GM18867 (cell line): ENCODE data around the gene FNDC3B.
"Not testable (repeated sequence)": the region's sequence is repeated elsewhere in the genome, so short reads cannot be mapped to it uniquely, and the experiment has no call there.

ENCODE experiments used
- ATAC-seq: cut with Tn5 transposase; IDR thresholded peaks from one replicate; pipeline ENCODE4 v1.9.1; 2021; ENCODE audit warnings: mild to moderate bottlenecking, moderate library complexity; ENCODE audit not compliant: unreplicated experiment

Gene FNDC3B

DNA sequence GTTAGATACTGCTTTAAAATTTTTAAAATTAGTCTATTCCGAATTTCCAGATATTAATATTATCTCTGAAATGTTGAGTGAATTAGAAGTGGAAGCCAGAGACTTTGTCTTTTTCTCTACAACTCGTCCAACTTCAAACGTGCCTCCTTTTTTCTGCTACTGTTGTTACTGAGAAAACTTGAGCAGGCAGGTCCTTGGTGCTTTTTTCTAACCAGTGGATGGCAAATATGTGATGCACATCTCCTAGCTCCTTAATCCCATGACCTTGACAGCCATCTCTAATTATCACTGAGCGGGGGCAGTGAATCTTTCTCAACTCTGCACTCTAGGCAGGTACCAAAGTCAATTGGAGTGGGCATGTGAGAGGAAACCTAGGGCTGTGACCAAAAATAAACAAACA, 50.7 kb downstream of the FNDC3B start:
- no peak for ATAC-seq

DNA sequence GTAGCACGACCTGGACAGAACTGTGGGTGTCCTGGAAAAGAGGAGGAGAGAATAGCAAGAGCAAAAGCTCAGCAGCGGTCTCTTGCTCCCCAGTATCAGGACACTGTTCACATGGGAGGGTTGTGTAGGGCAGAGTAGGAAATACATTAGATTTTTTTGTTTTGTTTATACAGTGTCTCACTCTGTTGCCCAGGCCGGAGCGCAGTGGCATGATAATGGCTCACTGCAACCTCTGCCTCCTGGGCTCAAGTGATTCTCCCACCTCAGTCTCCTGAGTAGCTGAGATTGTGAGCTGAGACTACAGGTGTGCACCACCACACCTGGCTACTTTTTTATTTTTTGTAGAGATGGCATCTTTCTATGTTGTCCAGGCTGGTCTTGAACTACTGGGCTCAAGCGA, 53.3 kb downstream of the FNDC3B start:
- ATAC-seq = no peak

DNA sequence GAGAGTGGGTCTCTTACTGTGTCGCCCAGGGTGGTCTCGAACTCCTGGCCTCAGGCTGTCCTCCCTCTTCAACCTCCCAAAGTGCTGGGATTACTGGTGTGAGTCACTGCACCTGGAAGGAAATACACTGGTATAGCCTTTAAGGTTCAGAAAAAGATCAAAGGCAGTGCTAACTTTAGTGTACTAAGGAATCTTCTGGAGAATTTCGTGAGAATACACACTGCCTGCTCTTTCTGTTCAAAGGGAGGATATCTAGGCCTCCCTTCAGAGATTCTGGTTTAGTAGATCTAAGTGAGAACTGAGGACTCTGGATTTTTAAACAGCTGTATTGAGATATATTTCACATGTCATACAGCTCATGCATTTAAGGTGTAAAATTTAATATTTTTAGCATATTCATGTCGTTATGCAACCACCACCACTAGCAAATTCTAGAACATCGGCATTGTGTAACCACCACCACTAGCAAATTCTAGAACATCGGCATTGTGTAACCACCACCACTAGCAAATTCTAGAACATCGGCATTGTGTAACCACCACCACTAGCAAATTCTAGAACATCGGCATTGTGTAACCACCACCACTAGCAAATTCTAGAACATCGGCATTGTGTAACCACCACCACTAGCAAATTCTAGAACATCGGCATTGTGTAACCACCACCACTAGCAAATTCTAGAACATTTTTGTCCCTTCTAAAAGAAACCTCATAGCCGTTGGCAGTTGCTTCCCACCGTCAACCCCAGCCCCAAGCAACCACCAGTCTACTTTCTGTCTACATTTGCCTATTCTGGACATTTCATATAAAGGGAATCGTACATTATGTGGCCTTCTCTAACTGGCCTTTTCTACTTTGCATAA, 54.4 kb downstream of the FNDC3B start:
- ATAC-seq = not testable (repeated sequence)

DNA sequence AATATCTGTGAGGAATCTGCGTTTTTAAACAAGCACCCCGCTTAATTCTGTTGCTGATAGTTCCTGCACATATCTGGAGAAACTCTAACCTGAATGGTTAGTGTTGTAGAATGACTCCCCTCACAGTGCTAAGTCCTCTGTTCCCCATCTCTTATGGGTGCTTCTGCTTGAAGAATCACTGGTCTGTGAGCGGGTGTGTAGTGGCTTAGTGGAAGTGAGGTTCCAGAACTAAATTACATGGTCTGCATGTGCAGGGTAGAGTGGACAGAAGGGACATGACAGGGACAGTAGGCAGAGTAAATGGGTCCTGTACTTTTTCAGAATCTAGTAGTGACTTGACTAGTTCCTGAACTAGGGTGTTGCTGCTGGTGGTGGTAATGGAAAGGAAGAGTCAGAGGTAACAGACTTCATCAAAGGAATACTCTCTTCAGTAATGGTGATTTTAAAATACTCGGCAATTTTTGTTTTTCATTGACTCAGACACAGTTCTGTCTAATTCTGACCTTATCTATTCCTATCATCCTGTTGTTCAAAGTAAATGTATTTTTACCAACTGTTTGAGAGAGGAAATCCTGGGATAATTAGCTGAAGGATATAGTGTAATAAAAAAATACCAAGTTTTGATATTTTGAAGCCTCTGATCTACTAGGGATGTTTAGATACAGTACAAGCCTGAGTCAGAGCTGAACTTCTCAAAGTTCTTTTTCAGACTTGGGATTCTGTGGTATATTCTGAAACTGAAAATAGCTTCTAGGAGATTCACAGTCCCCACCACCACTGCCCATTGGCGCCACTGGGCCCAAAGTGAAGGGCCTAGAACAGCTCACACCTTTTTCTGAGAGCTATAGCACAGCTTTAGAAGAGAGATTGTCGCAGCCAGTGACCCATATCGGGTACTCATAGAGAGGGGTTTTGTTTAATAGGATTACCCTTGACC, 55.5 kb downstream of the FNDC3B start:
- ATAC-seq = peak; percentile 88

DNA sequence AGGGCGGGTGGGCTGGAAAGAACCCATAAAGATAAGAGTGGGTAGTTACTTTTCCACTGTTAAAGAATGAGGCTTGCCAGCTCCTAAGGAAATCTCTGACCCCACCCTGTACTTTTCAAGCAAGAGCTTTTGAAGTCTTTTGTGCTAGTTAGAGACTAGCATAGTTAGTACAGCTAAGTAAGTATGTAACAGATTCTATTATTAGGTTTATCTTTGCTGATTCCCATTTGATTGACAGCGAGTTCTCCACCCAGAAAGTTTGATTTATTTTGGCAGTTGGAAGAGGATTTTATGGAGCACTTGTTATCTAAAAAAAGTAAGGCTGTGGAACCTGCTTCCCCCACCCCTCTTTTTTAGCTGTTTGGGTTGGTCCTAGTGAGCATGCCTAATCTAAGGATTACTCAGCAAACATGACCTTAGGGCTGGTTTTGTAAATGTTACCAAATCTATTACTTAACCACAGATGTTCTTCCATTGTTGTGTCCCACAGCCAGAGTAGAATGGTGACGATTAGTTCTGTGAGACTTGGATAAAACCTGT, 57.6 kb downstream of the FNDC3B start:
- ATAC-seq = no peak

DNA sequence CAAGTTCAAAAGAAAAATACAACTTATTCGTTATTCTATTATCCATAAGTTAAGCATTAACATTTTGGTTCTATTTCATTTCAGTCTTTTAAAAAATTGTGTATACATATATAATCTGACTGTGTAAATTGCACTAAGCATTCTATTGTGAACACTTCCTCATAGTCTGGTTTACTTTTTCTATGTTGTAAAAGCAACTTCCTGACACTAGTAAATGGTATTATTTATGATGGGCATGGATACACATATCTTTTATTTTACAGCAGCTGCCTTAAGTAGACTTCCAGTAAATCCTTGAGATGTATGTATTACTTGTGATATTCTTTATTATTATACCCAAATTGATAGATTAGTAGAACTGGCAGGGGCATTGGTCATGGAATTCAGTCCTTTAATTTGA, 58.2 kb downstream of the FNDC3B start:
- ATAC-seq = no peak

DNA sequence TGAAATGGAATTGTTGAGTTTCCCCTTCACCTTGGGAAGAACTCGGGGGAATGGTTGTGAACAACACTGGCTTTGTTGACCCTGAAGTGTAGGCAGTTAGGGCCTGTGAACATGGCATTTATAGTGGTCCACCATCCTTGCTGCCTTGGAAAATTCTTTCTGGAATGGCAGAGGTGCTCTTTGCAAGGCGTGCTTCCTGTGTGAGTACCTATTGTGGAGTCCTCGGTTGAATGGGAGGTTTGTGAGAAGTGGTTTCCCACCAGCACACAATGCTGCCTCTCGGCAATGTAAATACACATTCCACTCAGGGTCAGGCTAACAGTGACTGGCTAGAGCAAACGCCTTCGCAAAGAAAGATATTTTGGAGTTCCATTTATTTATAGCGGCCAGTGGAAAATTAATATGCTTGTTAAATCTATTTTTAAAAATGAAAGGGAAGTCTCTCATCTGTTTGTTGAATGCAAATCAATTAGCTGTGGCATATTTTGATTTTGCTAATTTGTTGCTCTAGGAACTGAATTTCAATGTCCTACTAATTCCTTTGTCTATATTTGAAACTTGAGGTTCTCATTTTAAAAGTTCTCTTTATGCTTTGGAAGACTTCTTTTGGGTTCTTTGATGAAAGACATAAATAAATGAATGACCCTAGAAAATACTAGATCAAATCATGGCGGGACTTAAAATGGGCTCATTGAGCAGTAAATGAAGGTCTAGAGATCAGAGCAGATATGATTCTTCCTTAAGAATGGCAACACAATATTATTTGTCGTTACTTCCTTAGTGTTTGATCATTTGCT, 59.5 kb downstream of the FNDC3B start:
- no peak for ATAC-seq

DNA sequence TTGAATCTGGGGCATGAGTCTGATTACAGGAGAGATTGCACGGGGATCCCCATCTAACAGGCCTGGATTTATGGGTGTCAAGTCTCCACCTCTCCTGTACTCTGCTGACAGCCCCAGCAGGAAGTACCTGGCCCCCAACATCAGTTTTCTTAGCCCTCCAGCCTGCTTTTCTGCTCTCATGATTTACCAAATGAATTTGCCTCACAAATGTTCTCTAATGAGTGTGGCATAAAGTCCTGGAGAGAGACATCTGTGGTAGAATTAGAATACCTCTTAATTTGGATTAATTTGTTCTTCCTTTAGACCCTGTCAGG, 60.1 kb downstream of the FNDC3B start:
- no peak for ATAC-seq

DNA sequence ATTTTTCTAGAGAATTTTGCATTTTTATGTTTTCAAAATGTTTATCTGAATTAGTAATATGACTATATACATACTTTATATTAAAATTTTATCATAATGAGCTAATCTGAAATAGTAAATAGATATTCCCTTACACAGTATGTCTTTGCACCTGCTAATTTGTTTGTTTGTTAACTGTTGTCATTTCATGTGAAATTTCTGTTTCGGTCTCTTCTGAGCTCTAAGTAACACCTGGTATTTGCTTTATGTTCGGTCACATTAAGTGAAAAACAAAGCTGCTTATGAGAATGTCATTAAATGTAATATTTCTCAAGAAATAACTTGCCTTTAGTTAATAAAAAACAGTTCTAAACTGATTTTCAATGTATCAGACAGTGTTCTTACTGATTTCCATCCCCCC, 61.1 kb downstream of the FNDC3B start:
- peak; percentile 61 for ATAC-seq

DNA sequence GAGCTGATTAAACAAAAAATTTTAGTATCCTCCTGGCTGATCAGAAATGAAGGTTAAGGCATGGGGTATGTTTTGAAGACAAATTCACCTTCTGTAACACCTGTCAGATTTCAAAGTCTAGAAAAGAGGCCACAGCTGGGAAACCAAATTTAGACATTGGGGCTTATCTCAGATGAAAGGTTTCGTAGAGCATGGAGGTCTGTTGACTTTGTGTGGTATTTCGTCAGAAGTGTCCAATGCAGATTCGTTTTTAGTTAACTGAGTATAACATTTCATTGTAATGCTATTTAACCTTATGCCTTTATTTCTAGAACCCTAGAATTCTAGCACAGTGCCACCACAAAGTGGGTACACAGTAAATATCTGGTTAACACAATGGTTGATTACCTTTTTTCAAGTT, 61.7 kb downstream of the FNDC3B start:
- ATAC-seq = peak; percentile 56

DNA sequence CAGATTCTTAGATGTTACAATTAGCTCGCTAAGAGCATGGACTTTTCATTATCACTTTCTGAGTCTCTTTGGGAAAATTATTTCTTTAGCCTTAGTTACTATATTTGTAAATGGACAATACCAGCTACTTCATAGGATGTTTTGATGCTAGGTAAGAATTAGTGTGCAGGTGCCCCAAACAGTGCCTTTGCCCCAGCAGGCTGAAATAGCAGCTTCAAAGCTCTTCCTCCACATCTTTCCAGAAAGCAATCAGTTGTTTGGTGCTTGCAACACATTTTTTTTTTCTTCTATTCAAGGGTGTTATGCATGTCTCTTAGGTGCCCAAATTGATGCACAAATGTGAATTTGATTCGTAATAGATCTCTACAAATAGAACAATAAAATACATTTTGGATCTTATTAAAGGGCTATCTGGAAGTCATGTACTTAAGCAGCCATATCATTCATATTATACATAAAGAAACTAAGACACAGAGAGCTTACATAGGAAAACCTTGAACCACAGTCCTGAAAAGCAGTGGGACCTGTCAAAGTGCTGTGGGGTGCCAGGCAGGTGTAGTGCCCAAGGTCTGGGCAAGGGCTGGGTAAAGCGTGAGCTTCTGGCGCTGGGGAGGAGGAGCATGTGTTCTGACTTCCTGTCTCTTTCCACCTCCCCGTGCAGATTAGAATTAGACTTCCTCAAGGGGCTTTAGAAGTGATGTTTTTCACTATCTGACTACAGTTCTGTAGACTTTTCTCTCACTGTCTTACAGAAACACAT, 62.9 kb downstream of the FNDC3B start:
- ATAC-seq = peak; percentile 26

DNA sequence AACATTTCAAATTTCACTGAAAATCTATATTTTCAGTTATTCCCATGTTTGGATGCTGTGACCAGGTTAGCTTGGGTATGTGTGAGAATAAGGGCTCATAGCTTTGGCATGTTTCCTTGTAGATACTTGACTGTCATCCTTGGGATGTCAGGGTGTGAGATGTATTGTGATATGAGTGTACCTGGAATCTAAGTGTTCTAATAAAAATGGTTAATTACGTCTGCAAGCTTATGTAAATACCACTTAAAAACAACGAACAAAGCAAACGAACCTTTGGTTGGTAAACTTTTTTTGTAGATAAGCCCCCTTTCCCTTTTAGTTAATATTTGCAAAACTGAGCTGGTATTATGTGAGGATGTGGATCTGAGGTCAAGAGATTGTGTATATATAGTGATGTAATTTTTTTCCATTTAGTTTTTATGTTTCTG, 63.5 kb downstream of the FNDC3B start:
- no peak for ATAC-seq

DNA sequence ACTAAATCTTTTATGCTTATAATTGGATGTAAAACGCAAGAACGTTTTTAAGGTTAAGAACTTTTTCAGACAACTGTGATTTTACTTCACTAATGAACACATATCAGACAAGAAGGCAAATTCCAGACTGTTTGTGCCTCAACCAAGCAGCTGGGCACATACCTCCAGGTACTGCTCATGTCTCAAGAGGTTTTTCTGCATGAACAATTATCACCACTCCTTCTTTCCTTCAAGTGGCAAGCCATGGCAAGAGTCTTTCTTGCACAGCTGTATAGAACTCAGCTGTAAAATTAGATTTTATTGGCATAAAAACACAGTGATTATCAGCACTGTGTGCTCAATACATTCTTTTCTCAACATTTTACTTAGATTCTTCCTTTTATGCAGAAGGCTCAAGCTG, 64.3 kb downstream of the FNDC3B start:
- no peak for ATAC-seq

DNA sequence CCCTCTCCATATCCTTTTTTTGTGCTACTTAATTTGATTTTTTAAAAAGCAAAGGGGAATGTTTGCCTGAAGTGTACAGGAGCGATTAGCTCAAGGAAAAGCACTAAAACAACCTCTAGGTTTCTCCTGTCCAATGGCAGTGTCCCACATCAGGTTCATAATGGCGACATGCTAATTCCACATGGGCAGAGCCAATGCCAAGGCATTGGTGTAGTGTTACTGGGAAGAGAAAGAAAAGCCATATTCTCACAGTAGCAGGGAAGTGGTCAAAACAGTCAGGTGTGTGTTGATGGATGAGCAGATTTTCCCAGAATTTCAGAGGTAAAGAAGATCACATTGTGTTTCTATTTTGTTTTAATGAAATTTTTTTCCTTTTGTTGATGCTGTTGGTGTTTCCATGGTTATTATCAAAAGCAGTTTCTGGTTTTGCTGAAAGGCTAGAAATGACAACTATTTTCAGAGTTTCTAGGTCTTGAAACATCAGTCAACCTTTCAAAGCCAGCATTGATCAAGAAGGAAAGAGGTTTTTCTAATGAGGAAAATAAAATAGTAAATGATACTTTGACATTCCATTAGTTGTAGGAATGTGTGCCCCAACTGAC, 65.2 kb downstream of the FNDC3B start:
- no peak for ATAC-seq

DNA sequence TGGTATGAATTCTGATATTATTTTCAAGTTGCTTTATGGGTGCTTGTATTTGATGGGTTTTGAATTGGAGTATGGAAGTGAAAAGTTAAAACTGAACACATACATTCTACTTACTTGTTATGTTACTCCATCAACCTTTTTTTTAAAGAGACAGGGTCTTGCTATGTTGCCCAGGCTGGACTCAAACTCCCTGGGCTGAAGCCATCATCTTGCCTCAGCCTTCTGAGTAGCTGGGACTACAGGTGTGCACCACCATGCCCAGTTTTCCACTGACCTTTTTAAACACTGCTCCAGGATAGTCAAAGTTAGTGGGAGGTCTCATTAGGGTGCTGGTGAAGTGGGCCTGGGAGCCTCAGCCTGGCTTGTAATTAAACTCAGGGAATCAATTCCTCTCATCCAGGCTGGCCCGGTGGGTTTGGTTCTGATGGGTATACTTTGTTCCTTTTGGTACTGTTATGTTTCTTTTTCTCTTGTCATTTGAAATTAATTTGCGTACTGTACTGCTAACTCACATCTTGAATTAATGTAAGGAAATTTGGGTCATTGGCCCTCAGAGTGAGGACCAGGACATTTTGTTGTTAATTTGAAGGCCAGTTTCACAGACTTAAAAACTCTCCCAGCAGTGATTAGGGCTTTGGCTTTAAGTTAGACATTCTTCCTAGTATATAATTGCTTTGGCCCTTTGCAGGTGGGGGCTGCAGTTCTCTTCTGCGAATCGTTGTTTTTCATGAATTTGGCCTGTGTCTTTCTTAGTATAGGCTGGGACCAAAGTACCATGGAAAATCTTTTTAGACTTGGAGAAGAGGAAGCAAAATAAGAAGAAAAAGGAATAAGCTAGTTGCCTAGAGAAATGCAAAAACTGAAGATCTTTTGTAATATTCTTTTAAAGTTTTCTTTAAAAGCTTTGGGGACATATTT, 66.9 kb downstream of the FNDC3B start:
- ATAC-seq = no peak

DNA sequence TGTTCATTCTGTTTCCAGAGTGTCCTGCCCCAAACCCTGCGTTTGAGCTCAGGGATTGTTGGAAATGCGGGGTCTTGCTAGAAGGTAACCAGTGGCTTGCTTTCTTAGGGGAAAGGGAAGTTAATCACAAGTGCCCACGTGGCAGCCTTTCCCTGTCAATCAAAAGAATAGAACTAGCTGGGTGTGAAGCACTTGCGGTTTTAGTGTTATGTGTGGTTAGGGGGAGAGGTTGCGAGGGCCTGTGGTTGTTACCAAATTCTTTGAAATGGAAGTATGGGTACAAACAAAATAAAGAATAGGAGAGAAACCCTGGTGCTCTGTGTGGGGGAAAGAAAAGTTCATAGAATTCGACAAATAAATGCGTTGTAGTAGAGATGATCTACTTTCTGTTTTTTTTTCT, 67.6 kb downstream of the FNDC3B start:
- ATAC-seq = peak; percentile 54

DNA sequence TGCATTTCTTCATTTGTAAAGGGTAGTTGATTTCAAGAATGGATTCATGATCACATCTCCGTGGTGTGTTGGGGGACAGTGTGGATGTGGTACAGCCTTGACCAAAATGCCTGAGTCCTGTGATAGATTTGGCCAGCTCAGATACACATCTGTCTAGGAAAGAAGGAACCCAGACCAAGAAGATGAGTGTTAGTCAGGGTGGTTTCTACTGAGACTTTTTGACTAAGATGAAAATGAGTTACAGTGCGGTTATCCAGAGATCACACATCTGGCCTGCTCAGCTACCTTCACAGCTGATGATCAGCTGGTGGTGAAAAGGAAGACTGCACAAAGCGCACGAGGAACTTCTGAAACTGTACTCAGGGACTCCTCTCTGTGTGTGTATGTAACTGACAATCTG, 68.0 kb downstream of the FNDC3B start:
- ATAC-seq = peak; percentile 84

DNA sequence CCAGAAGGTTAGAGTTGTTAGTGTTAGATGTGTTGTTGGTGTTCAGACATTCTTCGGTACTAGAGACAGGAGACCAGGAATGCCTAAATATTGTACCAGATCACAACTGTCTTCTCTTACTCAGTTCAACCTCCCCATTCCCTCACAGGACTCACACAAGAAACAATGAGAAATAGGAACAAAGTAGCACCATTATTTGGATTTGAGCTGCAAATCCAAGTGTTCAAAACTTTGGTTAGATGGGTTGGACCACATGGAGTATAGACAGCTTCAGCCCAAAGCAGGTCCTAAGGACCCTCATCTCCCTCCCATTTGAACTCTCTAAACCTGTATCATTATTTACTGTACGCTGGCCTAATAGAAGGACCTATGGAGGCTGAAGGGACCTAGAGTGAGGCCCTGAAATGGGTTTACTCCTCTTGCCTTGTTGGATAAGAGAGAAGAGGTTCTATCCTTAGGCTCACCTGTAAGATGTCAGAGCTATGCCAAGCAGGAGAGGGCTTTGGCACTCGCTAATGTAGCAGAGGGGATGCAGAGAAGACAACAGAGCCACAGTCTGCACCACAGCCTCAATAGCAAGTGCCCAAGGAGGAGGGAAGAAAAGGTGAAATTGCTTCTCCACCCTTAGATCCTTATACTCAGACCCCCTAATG, 70.9 kb downstream of the FNDC3B start:
- no peak for ATAC-seq
